HG03354 (cell line): ENCODE data around the gene F8.
"Not testable (repeated sequence)": the region's sequence is repeated elsewhere in the genome, so short reads cannot be mapped to it uniquely, and the experiment has no call there.

Experiments
- ATAC-seq: cut with Tn5 transposase; IDR thresholded peaks from one replicate; pipeline ENCODE4 v1.9.1; 2021; ENCODE audit warnings: mild to moderate bottlenecking; ENCODE audit not compliant: unreplicated experiment, poor library complexity, severe bottlenecking

Gene F8

DNA sequence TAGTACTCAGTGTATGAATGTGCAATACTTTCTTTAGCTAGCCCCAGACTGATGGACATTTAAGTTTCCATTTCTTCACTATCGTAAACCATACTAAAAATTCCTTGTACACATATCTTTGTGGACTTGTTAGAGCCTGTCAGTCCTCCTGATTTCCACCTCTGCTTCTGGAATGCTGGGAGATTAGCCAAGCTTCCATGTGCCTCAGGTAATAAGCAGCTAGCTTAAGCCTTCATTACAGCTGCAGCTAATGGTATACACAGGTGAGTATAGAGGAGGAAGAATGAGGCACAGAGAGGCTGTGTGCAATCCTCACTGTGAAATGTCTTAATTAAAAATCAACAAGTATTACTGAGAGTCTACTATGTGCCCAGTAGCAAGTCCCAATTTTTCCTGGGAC lies 197.9 kb downstream of the F8 start:
- no peak for ATAC-seq

DNA sequence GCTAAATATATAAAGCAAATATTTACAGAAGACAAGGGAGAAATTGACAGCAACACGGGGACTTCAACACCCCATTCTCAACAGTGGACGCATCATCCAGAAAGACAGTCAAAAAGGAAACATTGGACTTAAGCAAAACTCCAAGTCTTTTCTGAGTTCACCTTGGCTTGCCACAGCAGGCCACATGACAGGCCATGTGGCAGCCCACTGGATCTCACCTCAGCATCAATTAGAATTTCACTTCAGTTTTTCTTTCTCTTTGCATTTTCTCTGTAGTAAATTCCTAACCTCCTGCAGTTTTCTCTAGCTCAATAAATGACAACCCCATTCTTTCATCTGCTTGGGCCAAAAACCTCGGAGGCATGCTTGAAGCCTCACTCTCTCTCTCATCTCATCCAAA lies 200.5 kb downstream of the F8 start:
- ATAC-seq = no peak

DNA sequence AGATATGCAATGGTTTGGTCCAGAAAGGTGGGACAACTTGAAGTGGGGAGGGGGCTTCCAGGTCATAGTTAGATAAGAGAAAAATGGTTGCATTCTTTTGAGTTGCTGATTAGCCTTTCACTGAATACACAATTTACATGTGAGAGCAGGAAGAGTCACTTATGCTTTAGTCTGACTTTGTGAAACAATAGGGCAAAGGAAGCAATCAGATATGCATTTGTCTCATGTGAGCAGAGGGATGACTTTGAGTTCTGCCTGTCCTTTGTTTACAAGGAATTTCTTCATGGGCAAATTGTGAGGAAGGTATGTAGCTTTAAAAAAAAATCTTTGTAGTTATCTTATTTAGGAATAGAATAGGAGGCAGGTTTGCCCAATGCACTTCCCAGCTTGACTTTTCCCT lies 201.0 kb downstream of the F8 start:
- ATAC-seq = no peak

DNA sequence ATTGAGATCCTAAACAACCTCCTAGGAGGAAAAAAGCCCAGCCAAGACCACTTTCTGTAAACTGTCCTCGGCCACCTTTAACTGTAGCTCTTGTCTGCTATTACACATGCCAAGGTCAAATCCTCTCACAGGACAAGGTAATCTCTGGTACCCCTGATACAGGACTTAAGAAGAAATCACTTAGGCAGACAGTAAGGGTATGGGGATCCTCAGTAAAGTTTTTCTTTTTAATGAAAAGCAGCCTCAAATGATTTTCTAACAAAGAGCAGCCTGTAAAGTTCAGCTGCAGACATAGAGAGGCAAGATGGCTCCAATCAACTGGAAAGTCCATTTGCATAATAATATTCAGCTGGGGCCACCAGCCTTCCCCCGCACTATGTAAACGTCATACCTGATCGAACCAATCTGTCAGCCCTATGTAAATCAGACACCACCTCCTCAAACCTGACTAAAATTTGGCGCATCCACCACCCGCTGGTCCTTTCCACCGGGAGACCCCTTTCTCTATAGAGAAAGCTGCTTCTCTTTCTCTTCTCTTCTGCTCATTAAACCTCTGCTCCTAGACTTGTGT lies 202.7 kb downstream of the F8 start:
- ATAC-seq = peak; percentile 61

DNA sequence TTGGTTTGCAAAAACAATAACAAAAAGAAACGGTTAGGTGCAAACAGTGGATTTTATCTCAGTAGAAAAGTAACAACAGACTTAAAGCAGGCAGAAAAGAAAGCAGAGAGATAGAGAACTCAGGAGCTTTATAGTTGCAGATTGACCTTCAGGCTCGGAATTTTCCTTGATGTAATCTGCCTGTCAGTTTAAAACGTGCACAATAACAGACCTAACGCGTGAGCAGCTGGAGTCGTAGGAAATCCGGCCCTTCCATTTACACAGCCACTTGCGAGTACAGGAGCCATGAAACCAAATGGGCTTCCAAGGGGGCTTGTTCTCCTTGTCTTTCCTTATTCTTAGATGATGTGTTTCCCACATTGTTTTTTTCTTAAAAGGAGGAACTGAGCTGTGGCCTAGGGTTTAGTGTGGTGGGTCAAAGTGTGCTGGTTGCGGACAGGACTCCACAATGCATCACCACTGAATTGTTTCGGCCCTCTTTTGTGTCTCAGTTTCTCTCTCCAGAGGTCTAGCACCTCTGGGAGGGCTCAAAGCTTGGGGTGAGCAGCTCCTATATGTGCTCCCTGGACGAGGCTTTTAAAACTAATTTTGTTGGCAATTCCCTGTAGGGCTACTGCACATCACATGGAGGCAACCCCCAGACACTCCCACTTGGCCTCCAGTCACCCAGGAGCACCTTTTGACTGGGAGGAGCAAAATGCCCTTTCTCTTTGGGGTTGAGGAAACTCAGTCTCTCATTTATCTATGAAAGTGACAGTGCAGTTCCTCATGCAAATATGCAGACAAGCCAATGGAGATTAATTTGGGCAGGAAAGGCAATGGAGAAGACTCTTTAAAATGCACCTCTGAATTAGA lies 203.4 kb downstream of the F8 start:
- no peak for ATAC-seq

DNA sequence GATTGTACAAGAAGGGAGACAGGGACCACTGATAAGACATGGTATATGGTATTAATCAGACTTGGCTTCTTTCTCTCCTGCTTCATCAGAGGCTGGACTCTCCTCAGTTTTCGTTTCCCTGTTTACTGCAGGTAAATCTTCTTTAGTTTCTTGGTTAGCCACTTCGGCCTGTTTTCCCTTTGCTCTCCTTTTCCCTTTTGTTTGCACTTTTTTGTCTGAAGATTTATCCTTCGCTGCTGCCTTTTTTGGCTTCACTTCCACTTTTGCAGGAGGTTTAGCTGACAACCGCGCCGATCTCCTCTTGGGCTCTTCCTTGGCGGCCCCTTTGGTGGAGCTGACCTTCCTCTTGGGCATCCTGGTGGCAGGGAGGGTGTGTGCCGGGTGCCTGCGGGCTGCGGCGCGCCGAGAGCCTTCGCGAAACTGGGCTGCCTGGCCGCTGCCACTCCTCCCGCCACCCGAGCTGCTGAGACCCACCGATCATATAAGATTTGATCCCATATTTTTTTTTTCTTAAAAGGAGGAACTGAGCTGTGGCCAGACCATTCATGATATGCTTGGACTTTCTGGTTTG lies 205.4 kb downstream of the F8 start:
- ATAC-seq = not testable (repeated sequence)

DNA sequence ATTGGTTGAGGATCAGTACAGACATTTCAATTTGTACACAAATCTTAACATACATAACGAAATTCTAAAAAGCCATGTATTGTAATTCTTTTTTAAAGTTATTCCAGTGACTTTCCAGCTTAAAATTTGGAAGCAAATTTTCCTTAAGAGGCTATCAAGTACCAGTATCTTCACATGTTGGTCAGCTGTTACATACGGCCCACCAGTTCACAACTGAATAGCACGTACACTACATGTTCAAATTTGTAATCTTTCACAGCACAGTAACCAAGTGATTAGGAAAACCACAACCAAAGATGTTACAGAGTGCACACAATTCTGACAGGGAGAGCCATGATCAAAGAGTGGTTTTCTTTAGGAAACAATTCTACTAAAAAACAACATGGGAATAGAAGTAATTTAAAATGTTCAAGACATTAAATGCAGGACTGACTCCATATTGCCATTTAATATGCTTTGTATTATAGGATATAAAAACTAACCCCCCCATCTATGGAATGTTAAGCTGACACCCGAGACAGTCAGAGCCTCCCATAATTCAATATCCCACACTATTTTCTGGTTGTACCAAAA lies 206.1 kb downstream of the F8 start:
- ATAC-seq = not testable (repeated sequence)

DNA sequence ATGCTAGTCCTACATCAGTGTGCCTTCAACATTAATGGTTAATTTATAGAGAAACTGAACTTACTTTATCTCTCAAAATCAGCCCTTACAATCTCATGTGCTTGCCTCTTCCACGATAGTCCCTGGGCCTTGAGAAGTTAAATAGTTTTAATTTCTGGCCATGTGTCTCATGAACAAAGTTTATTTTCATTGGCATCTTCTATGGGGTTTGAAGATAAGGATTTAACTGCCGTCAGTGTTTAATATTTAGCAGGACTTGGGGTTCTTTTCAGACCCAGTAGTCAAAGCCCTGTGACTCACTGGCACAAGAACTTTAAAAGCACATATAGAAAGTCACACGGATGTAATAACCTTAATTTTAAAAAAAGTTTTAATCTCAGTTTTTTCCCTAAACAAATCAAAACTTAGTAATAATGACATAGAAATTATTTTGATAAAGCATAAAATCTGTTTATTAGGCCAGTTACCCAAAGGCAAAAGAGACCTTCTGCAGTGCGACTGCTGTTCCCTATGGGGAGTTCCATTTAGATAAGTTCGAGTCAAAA lies 207.2 kb downstream of the F8 start:
- no peak for ATAC-seq

DNA sequence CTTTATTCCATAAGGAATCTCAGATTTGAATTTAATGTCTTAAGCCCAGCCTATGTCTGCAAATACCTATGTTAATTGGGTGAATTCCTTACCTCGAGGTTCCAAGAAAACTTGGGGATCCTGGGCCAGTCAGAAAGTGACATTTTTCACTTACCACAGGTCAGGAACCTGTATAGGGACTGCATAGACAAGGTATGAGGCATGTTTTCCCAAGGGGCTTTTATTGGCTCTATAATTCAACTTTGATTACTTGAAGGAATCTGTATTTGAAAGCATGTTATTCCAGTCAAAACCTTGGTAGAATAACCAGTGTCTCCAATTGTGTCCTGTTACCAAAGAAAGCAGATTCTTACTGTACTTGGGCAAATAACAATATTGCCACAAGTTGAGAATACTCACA lies 208.7 kb downstream of the F8 start:
- no peak for ATAC-seq

DNA sequence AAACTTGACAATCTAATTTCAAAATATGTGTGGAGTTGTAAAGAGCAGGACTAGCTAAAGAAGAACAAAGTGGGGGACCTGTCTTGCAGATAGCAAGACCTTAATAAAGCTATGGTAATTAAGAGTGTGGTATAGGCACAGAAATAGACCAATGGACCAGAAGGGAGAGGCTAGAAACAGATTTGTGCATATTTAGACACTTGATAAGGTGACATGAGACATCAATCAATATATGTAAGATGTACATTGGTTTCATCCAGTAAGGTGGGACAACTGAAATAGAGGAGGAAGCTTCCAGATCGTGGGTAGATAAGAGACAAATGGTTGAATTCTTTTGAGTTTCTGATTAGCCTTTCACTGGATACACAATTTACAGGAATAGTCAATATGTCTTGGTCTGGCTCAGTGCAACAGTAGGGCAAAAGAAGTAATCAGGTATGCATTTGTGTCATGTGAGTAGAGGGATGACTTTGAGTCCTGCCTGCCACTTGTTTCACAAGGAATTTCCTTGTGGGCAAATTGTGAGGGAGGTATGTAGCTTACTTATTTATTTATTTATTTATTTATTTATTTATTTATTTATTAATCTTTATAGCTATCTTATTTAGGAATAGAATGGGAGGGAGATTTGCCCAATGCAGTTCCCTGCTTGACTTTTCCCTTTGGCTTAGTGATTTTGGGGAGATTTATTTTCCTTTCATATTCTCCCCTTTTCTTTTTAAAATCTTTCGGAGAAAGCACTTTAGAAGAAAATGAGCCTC lies 210.0 kb downstream of the F8 start:
- ATAC-seq = no peak

DNA sequence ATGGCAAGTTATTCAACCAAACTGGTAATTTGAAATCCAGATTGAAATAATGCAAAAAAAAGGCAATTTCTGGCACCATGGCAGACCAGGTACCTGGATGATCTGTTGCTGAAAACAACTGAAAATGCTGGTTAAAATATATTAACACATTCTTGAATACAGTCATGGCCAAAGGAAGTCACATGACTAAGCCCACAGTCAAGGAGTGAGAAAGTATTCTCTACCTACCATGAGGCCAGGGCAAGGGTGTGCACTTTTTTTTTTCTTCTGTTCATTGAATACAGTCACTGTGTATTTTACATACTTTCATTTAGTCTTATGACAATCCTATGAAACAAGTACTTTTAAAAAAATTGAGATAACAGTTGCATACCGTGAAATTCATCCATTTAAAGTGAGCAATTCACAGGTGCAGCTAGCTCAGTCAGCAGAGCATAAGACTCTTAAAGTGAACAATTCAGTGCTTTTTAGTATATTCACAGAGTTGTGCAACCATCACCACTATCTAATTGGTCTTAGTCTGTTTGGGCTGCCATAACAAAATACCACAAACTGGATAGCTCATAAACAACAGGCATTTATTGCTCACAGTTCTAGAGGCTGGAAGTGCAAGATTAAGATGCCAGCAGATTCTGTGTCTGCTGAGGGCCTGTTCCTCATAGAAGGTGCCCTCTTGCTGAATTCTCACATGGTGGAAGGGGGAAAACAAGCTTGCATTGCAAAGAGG lies 212.4 kb downstream of the F8 start:
- no peak for ATAC-seq

DNA sequence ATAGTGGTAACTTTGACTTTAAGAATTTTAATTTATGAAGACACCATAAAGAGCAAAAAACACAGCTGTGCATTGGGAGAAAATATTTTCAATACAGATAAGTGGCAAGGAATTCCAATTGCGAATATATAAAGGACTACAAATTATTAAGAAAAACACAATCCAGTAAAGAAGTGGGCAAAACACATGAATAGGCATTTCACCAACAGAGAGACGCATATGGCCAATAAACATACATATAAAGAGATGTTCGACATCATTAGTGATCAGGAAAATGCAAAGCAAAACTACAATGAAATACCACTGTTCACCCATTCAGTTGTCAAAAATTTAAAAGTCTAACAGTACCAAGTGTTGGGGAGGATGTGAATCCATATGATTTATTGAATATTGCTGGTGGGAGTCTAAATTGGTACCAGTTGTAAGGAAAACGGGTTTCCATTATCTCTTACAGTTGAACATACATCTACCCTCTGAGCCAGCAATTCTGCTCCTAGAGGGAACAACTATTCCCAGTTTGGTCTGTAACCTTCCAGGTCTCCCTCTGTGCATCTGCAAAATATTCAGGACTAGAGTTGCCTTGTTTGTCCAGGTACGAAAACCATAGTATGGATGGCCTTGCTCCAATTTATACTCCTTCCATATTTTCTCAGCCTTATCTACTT lies 215.6 kb downstream of the F8 start:
- ATAC-seq = no peak

DNA sequence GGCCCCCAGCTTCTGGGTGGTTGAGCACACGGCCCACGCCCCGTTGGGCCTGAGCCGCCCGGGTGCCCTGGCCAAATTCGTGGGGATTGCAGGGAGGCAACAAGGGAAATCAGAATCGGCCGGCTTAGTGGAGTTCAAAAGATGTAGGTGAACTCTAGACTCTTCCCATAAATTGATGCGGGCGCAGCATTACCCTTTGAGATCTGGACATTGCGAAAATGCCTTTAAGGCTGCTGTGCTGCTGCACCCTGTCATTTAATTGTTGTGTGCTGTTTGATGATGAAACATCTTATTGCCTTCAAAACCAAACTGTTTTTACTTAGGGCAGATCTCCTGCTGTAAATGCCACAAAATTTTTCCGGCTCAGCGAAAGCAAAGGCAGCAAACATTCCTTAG lies 216.8 kb downstream of the F8 start:
- no peak for ATAC-seq

DNA sequence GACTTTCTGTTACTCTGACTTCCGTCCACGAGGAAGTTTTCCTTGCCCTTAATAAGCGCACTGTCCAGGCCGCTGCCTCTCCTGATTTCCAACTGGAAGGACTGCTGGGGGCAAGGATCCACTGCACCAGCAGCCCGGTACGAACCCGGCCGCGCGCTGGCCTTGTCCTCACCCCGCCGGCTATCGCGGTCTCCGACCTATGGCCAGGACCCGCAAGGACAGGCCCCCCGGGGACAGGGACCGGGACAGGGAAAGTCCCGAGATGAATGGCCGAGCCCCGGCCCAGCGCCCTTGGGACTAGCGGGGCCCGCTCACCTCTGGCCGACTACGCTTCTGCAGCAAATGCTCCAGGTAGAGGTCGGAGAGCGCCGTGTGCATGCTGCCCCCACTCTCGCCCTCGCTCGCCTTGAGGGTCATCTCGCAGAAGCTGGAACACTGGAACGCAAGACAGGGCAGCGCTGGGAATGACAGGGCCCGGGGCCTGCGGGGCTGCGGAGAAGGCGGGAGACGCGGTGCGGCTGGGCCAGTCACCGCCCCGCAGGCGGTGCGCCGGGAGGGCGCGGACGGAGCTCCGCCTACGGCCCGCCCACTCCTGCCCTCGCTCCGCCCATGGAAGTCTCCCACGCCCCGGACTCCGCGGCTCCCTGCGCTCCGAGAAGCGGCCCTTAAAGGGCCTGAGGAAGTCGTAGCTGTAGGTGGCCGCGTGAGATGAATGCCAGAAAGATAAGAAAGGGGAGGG lies 217.4 kb downstream of the F8 start, which contains the start of gene MPP1:
Gene MPP1, minus strand, starts transcription at position 529 of the 739 bp plus-strand sequence. Its CDS starts 112 bp downstream, at position 417.
- ATAC-seq = peak; percentile 89

DNA sequence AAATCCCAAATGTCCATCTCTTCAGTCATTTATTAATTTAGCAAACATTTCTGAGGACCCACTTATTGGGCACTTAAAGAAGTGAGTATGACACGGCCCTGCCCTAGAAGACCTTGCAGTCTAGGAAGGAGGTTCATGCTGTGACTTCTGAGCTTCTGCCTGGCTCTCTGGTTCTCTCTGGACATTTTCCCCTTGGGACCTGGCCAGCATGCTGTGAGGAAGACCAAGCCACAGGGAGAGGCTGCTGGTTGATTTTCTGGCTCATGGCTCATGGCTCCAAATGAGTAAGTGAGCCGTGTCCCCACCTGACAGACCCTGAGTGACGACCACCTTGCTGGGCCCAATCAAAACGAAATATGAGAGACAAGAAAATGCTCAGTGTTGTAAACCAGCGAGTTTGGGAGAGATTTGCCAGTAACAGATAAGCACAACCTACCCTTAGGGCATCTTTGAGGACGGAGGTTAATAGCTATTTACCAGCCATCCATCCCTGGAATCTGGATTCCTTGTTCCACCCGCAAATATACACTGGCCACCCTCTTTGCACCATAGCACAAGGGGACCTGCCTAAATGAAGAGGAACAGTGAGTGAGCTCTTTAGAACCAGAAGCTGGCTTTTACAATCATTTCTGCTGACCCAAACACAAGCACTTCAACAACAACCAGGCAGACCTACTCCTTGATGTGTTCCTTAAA lies 218.1 kb downstream of the F8 start:
- peak; percentile 6 for ATAC-seq

DNA sequence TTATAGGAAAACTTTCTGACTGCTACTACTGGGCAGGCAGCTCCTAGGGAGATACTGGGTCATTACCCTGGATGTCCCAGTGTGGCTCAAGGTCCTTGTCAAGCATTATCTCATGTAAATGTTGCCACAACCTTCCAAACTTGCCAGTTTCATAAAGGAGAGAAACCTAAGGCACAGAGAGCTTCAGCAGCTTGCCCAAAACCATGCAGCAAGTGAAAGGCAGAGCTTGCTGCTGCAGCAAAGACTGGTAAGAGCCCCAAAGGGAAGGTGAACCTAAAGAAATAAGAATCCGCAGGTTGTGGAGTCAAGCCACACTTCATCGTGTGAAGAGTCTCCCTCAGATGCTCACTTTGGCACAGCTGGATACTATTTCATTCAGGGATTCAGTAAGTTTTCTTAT lies 219.6 kb downstream of the F8 start:
- ATAC-seq = no peak

DNA sequence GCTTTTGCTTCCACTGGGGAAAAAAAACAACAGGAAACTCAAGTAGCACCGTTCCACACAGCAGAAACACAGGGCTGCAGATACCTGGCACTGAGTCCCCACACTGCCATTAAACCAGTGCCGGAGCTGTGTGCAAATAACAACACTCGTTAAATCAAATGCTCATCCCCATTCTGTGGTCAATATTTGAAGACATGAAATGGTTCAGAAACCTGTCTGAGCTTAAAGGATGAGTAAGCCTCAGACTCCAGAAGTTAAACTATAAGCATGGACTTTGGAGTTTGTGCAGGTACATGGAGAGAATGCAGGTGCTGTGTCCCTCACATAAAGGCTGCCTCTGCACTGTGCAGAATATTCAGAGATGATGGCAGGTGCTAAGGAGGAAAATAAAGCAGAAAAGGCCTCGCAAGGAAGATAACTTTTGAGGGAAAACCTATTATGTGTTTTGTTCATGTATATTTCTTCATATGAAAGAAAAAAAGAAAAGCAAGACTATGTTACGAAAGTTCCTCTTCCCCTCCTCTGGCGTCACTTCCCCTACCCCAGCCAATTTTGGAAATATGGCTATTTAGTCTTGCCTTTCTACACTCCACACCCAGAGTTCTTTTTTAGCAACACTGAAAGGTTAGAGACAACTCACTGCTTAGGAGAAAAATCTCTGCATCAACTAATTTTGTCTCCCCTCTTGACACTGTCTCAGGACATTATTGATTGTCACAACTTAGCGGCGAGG lies 221.9 kb downstream of the F8 start:
- no peak for ATAC-seq
